RWPE2 (cell line): Measurements from ENCODE around the gene WT1.

Experiments
- ATAC-seq: fragments of 200-7000 bp; cut with Tn5 transposase; 3 replicates; pipeline ENCODE4 v1.9.1; 2021; ENCODE audit warnings: low read depth
- DNase-seq: peaks from one replicate; pipeline ENCODE4 v3.0.0-alpha.2; 2020; ENCODE audit warnings: low spot score
- H3K27ac ChIP-seq: fragments of 450-650 bp; 2 replicates; pipeline ENCODE4 v1.5.1; 2017; ENCODE audit warnings: mild to moderate bottlenecking; ENCODE audit not compliant: poor library complexity, severe bottlenecking
- H3K27me3 ChIP-seq: fragments of 250-450 bp; sonication (Bioruptor Pico); 2 replicates; pipeline ENCODE4 v1.5.1; 2021; ENCODE audit warnings: mild to moderate bottlenecking, moderate library complexity; ENCODE audit not compliant: insufficient read depth, poor library complexity, severe bottlenecking
- H3K36me3 ChIP-seq: fragments of 250-450 bp; sonication (Bioruptor Pico); 2 replicates; pipeline ENCODE4 v1.5.1; 2020; ENCODE audit warnings: low read depth, mild to moderate bottlenecking, moderate library complexity
- H3K4me1 ChIP-seq: fragments of 250-450 bp; sonication (Bioruptor Pico); 2 replicates; pipeline ENCODE4 v1.5.1; 2021; ENCODE audit warnings: mild to moderate bottlenecking, moderate library complexity; ENCODE audit not compliant: insufficient read depth, poor library complexity, severe bottlenecking
- H3K4me3 ChIP-seq: fragments of 250-450 bp; sonication (Bioruptor Pico); 2 replicates; pipeline ENCODE4 v1.5.1; 2021; ENCODE audit warnings: mild to moderate bottlenecking, moderate library complexity; ENCODE audit not compliant: severe bottlenecking
- H3K9me3 ChIP-seq: fragments of 250-450 bp; sonication (Bioruptor Pico); 2 replicates; pipeline ENCODE4 v1.5.1; 2021; ENCODE audit warnings: mild to moderate bottlenecking, moderate library complexity; ENCODE audit not compliant: severe bottlenecking
- CTCF ChIP-seq: fragments of 450-650 bp; IDR thresholded peaks from one replicate; pipeline ENCODE4 v1.5.1; 2017; ENCODE audit warnings: mild to moderate bottlenecking, moderate library complexity; ENCODE audit not compliant: poor library complexity, severe bottlenecking

The WT1 gene

GRCh38 chr11:32341620-32342613, 93.4 kb downstream of the WT1 start:
- no peak overlapping the region for H3K4me3 ChIP-seq
- no peak for TF ChIP-seq CTCF
- H3K4me1 ChIP-seq, result no peaks in the 10 kb centered on the region
- no peak overlapping the region for H3K27ac ChIP-seq
- no peaks in the 10 kb centered on the region for H3K9me3 ChIP-seq
- no peaks in the 10 kb centered on the region for H3K27me3 ChIP-seq
- ATAC-seq, result no peak
- DNase-seq, result no peak
- H3K36me3 ChIP-seq, result no peaks in the 10 kb centered on the region

- no peak for ATAC-seq
- no peaks in the 10 kb centered on the region for H3K36me3 ChIP-seq
- H3K4me3 ChIP-seq, result no peak overlapping the region
- H3K9me3 ChIP-seq, result no peaks in the 10 kb centered on the region
- DNase-seq, result no peak
- no peak for TF ChIP-seq CTCF
- H3K4me1 ChIP-seq, result no peaks in the 10 kb centered on the region
- H3K27me3 ChIP-seq, result no peaks in the 10 kb centered on the region
- H3K27ac ChIP-seq, result no peak overlapping the region
These were observed 95.2 kb downstream of the WT1 start for GRCh38 chr11:32340181-32340580.
